ENCODE data around the gene CLCN1.

GRCh38 chr7:143395187-143396149, 79.6 kb downstream of the CLCN1 start:
- TF ChIP-seq MYC (IDR thresholded peaks at IDR 0.05; ENCODE audit: insufficient read depth, insufficient read length, insufficient replicate concordance, low read length, severe bottlenecking) (no peak), REST (IDR thresholded peaks at IDR 0.05; ENCODE audit: low read depth, low read length) (no peak), NR2F1 (conservative IDR thresholded peaks at IDR 0.05) (no peak), CTCF (IDR thresholded peaks at IDR 0.05 in 2 of 3, conservative IDR thresholded peaks at IDR 0.05 in 1 of 3; ENCODE audit: control insufficient read depth in 2 of 3, extremely low read depth in 1 of 3, insufficient read depth in 1 of 3, low read depth in 3 of 3, low read length in 3 of 3) (peak in 1 of 3 experiments; percentile 25; a peak in 1 of 6 replicates), BACH1 (IDR thresholded peaks at IDR 0.05; ENCODE audit: borderline replicate concordance) (no peak), TARDBP (IDR thresholded peaks at IDR 0.05; ENCODE audit: borderline replicate concordance) (no peak)
